ENCODE data around the gene ZFP36.

The ZFP36 gene

DNA sequence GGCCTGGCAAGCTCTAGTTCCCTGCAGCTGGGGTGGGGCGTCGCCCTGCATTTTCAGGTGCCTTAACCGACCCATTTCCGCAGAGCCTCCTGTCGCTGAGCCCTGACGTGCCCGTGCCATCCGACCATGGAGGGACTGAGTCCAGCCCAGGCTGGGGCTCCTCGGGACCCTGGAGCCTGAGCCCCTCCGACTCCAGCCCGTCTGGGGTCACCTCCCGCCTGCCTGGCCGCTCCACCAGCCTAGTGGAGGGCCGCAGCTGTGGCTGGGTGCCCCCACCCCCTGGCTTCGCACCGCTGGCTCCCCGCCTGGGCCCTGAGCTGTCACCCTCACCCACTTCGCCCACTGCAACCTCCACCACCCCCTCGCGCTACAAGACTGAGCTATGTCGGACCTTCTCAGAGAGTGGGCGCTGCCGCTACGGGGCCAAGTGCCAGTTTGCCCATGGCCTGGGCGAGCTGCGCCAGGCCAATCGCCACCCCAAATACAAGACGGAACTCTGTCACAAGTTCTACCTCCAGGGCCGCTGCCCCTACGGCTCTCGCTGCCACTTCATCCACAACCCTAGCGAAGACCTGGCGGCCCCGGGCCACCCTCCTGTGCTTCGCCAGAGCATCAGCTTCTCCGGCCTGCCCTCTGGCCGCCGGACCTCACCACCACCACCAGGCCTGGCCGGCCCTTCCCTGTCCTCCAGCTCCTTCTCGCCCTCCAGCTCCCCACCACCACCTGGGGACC, 1.2 kb downstream of the ZFP36 start:
- Mint-ChIP-seq H3K9me3 (no peaks in the 10 kb centered on the region), H3K4me1 (peaks cover 48% of the 10 kb centered on the region), H3K4me3 (peak overlapping the region; percentile 78), H3K36me3 (peaks cover 37% of the 10 kb centered on the region), H3K27ac (peak overlapping the region; percentile 98), H3K27me3 (peaks cover 10% of the 10 kb centered on the region)
- CTCF ChIA-PET = interaction anchor here (3.8 kb wide), 1 partner anchor 10 kb away, joined by 32 read pairs; no protein-coding TSS in a partner anchor
- DNase-seq = peak; percentile 90

GRCh38 chr19:39408392-39409207, 2.0 kb downstream of the ZFP36 start:
- H3K36me3 Mint-ChIP-seq = peaks cover 37% of the 10 kb centered on the region
- peak overlapping the region; percentile 98 for H3K27ac Mint-ChIP-seq
- CTCF ChIA-PET = interaction anchor here (3.8 kb wide), 1 partner anchor 11 kb away, joined by 32 read pairs; no protein-coding TSS in a partner anchor
- H3K27me3 Mint-ChIP-seq = peaks cover 10% of the 10 kb centered on the region
- H3K4me1 Mint-ChIP-seq = peaks cover 47% of the 10 kb centered on the region
- no peaks in the 10 kb centered on the region for H3K9me3 Mint-ChIP-seq
- H3K4me3 Mint-ChIP-seq = peak overlapping the region; percentile 78
- peak; percentile 40 for DNase-seq

DNA sequence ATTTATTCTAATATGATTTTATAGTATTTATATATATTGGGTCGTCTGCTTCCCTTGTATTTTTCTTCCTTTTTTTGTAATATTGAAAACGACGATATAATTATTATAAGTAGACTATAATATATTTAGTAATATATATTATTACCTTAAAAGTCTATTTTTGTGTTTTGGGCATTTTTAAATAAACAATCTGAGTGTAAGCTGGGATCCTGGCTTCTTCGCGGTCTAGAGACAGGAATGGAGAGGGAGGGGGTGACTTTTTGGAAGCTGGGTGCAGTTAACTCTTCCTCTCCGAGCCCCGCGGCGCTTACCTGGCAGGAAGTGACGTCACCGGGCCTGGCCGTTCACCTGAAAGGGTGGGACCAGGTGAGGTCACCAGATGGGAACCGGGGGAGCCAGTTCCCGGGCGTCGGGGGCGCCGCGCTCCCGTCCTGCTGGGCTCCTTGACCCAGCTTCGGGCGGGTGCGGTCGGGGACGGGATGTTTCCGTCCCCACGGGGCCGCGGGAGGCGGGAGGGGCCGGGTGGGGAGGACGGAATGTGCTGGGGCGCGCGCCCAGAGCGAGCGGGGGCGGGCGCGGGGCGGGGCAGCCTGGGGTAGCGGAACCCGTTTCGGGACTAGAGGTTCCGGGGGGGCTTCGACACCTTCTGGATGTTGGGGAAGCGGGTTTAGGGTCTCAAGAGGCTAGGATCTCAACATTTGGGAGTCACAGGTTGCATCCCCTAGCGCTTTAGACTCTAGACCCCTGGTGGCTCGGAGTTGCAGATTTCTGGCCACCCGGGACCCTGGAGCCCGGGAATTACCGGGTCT, 2.8 kb downstream of the ZFP36 start:
- CTCF ChIA-PET = interaction anchor here (3.8 kb wide), 1 partner anchor 12 kb away, joined by 32 read pairs; no protein-coding TSS in a partner anchor
- H3K36me3 Mint-ChIP-seq = peaks cover 45% of the 10 kb centered on the region
- peak overlapping the region; percentile 90 for H3K4me3 Mint-ChIP-seq
- H3K9me3 Mint-ChIP-seq = no peaks in the 10 kb centered on the region
- DNase-seq = peak; percentile 89
- peaks cover 47% of the 10 kb centered on the region for H3K4me1 Mint-ChIP-seq
- peaks cover 10% of the 10 kb centered on the region for H3K27me3 Mint-ChIP-seq
- peak overlapping the region; percentile 98 for H3K27ac Mint-ChIP-seq

DNA sequence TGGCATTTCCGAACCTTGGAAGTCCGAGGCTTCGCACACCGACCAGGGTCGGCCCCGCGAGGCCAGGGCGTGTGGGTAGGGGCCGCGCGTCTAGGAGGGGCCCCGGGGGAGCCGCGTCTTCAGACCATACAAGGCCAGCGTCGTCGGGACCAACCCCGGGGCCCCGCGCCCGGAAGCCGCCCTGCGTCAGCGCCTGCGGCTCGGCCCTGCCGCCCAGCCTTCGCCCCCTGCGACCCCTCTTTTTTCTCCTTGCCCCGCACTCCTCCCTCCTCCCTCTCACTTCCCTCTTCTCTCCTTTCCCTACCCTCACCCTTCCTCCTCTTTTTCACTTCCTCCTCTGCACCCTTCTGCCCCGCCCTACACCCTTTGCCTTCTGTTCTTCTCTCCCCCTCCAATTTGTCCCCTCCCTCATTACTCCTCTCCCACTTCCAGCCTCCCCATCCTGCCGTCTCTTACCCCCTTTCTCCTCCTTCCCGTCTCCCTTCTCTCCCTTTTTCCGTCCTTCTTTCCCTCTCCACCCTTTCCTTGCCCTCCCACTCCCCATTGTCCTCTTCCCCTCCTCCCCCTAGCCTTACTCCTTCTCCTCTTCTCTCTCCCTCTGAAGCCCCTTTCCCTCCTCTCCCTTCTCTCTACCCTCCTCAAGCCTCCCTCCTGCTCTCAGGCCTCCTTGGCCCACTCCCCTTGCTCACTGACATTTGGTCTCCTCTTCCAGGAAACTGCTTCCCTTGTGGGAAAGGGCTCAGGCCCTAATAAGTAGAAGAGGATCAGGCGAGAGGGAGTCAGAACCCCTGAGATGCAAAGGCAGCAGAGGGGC, 3.6 kb downstream of the ZFP36 start:
- Mint-ChIP-seq H3K27ac (peak overlapping the region; percentile 92), H3K4me1 (peaks cover 42% of the 10 kb centered on the region), H3K4me3 (peak overlapping the region; percentile 90), H3K9me3 (no peaks in the 10 kb centered on the region), H3K27me3 (peaks cover 10% of the 10 kb centered on the region), H3K36me3 (peaks cover 48% of the 10 kb centered on the region)
- CTCF ChIA-PET = no interaction called here
- DNase-seq = peak; percentile 80

DNA sequence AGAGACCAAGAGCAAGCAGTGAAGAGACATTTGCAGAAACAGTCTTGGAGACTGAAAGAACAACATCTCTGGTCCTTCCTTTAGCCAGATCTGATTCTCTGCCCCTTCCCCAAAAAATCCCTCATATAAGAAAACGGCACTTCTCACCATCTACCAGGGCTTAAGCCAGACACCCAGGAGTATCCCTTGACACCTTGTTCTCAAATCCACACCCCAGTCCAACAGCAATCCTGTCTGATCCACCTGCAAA, 4.1 kb downstream of the ZFP36 start:
- Mint-ChIP-seq H3K9me3 (no peaks in the 10 kb centered on the region), H3K36me3 (peaks cover 48% of the 10 kb centered on the region), H3K27me3 (peaks cover 10% of the 10 kb centered on the region), H3K27ac (peak overlapping the region; percentile 92), H3K4me1 (peaks cover 40% of the 10 kb centered on the region), H3K4me3 (peak overlapping the region; percentile 90)
- DNase-seq = no peak
- CTCF ChIA-PET = interaction anchor here (1.4 to 2.3 kb wide), 5 partner anchors 9 to 68 kb away, joined by 4 to 96 read pairs (median 17); partner anchors contain the start of genes MED29, PAF1, RPS16 and SAMD4B

GRCh38 chr19:39411081-39411831, 4.6 kb downstream of the ZFP36 start:
- CTCF ChIA-PET = interaction anchor here (0.7 to 2.3 kb wide), 12 partner anchors 9 to 286 kb away, joined by 3 to 96 read pairs (median 4); partner anchors contain the start of genes MED29, PAF1, RPS16 and SAMD4B
- Mint-ChIP-seq H3K4me1 (peaks cover 38% of the 10 kb centered on the region), H3K36me3 (peaks cover 48% of the 10 kb centered on the region), H3K4me3 (peak overlapping the region; percentile 90), H3K9me3 (no peaks in the 10 kb centered on the region), H3K27me3 (peaks cover 10% of the 10 kb centered on the region), H3K27ac (peak overlapping the region; percentile 92)
- peak; percentile 45 for DNase-seq

DNA sequence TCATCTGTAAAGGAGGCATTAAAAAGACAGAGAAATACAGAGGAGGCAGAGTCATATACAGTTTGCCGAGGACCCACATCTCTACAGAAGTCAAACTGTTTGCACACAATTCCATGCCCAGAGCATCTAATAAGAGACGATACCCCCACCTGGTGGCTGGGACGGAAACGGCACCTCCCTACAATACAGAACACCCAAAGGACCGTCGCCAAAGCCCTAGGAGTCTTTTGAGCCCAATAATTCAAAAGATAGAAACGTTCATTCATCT, 5.1 kb downstream of the ZFP36 start:
- CTCF ChIA-PET = interaction anchor here (0.7 to 2.3 kb wide), 12 partner anchors 10 to 287 kb away, joined by 3 to 96 read pairs (median 4); partner anchors contain the start of genes MED29, PAF1, RPS16 and SAMD4B
- Mint-ChIP-seq H3K4me1 (peaks cover 37% of the 10 kb centered on the region), H3K27me3 (peaks cover 10% of the 10 kb centered on the region), H3K9me3 (no peaks in the 10 kb centered on the region), H3K27ac (peak overlapping the region; percentile 92), H3K36me3 (peaks cover 48% of the 10 kb centered on the region), H3K4me3 (peak overlapping the region; percentile 90)
- peak; percentile 94 for DNase-seq

GRCh38 chr19:39412100-39412866, 5.6 kb downstream of the ZFP36 start, which contains the start of gene PLEKHG2:
Gene PLEKHG2 (plus strand): TSS chr19:39412669. CDS start chr19:39414087, 1,418 bp downstream.
- CTCF ChIA-PET = interaction anchor here (1.1 to 2.3 kb wide), 10 partner anchors 10 to 287 kb away, joined by 3 to 96 read pairs (median 6); partner anchors contain the start of genes MED29, PAF1, RPS16 and SAMD4B
- H3K9me3 Mint-ChIP-seq = no peaks in the 10 kb centered on the region
- H3K4me1 Mint-ChIP-seq = peaks cover 37% of the 10 kb centered on the region
- peak; percentile 97 for DNase-seq
- peak within 1 kb of the TSS; percentile 90 for H3K4me3 Mint-ChIP-seq
- peaks cover 44% of the 10 kb centered on the region for H3K36me3 Mint-ChIP-seq
- peak within 1 kb of the TSS; percentile 92 for H3K27ac Mint-ChIP-seq
- peaks cover 5% of the 10 kb centered on the region for H3K27me3 Mint-ChIP-seq

DNA sequence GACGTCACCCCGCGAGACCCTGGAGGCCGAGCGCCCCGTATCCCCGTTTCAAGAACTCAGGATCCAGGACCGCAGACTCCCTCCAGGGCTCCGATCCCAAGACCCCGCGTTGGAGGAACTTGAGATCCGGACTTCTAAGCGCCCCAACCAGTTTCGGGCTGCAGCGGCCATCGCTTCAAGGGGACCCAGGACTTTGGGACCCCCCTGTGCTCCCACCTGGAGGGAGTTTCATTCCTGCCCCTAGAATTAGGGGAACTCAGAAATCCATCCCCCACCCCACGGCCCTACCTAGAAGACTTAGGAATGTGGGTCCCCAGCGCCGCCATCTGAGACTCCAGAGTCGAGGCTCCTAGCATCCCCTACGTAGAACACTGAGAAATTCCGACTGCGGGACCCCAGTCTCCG, 6.2 kb downstream of the ZFP36 start:
- no peak for DNase-seq
- Mint-ChIP-seq H3K27me3 (peaks cover 4% of the 10 kb centered on the region), H3K4me3 (peak overlapping the region; percentile 90), H3K36me3 (peaks cover 43% of the 10 kb centered on the region), H3K9me3 (no peaks in the 10 kb centered on the region), H3K4me1 (peaks cover 37% of the 10 kb centered on the region), H3K27ac (peak overlapping the region; percentile 92)
- CTCF ChIA-PET = interaction anchor here (1.5 to 2.3 kb wide), 4 partner anchors 11 to 288 kb away, joined by 3 to 96 read pairs (median 18); partner anchors contain the start of gene RPS16

DNA sequence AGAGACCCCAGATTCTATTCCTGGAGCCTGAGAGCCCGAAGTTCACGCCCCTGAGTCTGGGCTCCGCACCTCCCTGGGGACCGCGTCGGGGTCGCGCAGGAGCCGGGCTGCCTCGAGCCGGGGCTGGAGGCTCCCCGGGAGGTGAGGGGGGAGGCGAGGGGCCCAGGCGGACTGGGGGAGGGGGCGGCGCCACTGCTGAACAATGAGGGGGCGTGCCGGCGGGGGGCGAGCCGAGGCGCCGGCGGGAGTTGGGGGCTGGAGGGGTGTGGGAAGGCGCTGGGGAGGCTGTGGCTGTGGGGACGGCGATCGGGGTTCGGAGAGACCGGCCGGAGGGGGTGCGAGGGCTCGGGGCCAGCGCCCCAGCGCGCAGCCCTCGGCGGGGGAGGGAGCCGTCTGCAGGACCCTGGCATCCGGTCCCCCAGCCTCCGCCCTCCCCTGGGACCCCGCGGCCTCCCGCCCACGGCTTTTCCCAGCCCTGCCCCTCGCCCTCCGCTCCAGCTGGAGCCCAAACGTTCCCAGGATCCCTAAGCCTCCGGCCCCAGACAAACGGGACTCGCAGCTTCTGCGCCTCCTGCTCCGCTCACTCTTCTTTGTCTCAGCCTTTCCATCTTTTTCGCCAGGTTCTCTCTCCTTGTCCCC, 6.7 kb downstream of the ZFP36 start:
- Mint-ChIP-seq H3K4me3 (peak overlapping the region; percentile 90), H3K9me3 (no peaks in the 10 kb centered on the region), H3K27me3 (peaks cover 4% of the 10 kb centered on the region), H3K4me1 (peaks cover 37% of the 10 kb centered on the region), H3K27ac (peak overlapping the region; percentile 92), H3K36me3 (peaks cover 41% of the 10 kb centered on the region)
- CTCF ChIA-PET = interaction anchor here (1.5 to 2.2 kb wide), 2 partner anchors 15 to 19 kb away, joined by 4 to 10 read pairs; no protein-coding TSS in a partner anchor
- peak; percentile 56 for DNase-seq

GRCh38 chr19:39413911-39414608, 7.4 kb downstream of the ZFP36 start:
- Mint-ChIP-seq H3K9me3 (no peaks in the 10 kb centered on the region), H3K4me1 (peaks cover 37% of the 10 kb centered on the region), H3K27ac (peak overlapping the region; percentile 70), H3K36me3 (peaks cover 39% of the 10 kb centered on the region), H3K4me3 (peak overlapping the region; percentile 90), H3K27me3 (peaks cover 4% of the 10 kb centered on the region)
- CTCF ChIA-PET = interaction anchor here (1.2 to 2.2 kb wide), 3 partner anchors 16 to 21 kb away, joined by 3 to 10 read pairs (median 4); no protein-coding TSS in a partner anchor
- no peak for DNase-seq
